ENCODE measurements around the gene FAAH2. TPM values are rescaled to one million over a fixed set of nuclear protein-coding genes. Genes with fewer than 3 reads are reported as not detected.

The FAAH2 gene
- total and polyA plus RNA-seq, 7 donors: 1.3 to 22.2 (median 3.6) TPM; not detected in 2

DNA sequence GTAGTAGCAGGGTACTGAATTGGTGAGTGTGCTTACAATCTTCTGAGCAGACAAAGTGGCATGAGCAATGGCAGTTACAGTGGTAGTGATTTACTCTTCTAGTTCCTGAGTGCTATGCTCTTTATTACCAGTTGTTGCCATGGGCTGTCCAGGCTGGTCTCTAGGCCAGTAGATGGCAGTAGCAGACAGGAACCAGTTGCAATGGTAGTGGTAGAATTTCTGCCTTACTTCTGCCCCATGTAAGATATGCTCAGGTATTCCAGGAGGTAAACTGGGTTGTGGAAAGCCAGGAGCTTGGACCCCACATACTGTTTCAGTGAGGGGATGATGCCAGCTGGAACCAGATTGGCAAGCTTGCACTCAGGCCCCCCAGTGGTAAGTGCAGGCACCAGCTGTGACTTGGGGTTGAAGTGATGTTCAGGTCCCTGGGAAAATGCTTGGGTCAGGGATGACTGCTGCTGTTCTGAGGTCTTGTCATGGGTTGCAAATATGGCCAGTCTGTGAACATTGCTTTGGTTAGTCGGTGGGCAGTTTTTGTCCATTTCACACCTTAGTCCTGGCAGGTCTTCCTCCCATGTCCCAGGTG, 242.3 kb downstream of the FAAH2 start:
- H3K27ac ChIP-seq: no peak overlapping the region
- H3K4me3 ChIP-seq: no peak overlapping the region
- DNase-seq: no peak
- TF ChIP-seq CTCF (IDR thresholded peaks at IDR 0.05) (no peak), EP300 (IDR thresholded peaks at IDR 0.05) (no peak), POLR2AphosphoS5 (IDR thresholded peaks at IDR 0.05) (no peak), POLR2A (IDR thresholded peaks at IDR 0.05) (no peak)
- no peaks in the 10 kb centered on the region for H3K36me3 ChIP-seq
- H3K9me3 ChIP-seq: no peaks in the 10 kb centered on the region
- 41 to 81% methylated on average over 1 of the region's 1 CpG for WGBS, 2 donors
- intact Hi-C loops (cut with DNase I): no loop called here
- H3K27me3 ChIP-seq: no peaks in the 10 kb centered on the region
- H3K4me1 ChIP-seq: no peaks in the 10 kb centered on the region

Other genes with a start within 250 kb of the FAAH2 start
- 10 to 100 TPM in 3 of 4 donors, 1 to 10 TPM in 1; 9.1 to 11.9 (median 10.4) TPM for gene SPIN2B, start 165.2 kb upstream of the FAAH2 start, total RNA-seq
- 10 to 100 TPM in 2 of 3 donors, 1 to 10 TPM in 1; 8.4 to 12.0 (median 12.0) TPM for gene SPIN2B, start 165.2 kb upstream of the FAAH2 start, polyA plus RNA-seq
- 1 to 10 TPM in 1 of 4 donors, not detected in 3; 1.4 TPM for gene SPIN2A, start 149.3 kb upstream of the FAAH2 start, total RNA-seq
- under 1 TPM in 1 of 3 donors, not detected in 2; 0.60 TPM for gene SPIN2A, start 149.3 kb upstream of the FAAH2 start, polyA plus RNA-seq